ENCODE measurements around the gene CCDC196. TPM values are rescaled to one million over a fixed set of nuclear protein-coding genes. Genes with fewer than 3 reads are reported as not detected.

Gene CCDC196
- total RNA-seq, 1 experiment from 2014 or later: not detected

GRCh38 chr14:66444271-66444927 lies 41.8 kb upstream of the CCDC196 start:
- Mint-ChIP-seq H3K9me3 (peaks cover 21% of the 10 kb centered on the region), H3K4me3 (no peak overlapping the region), H3K36me3 (peaks cover 8% of the 10 kb centered on the region; the same call in 1 of the 2 replicates), H3K27ac (0 out of 2 replicates have a peak overlapping the region, but pooled peaks have one; percentile 3), H3K27me3 (ENCODE audit: low read depth) (no peaks in the 10 kb centered on the region; the same call in 1 of the 2 replicates), H3K4me1 (no peaks in the 10 kb centered on the region)
- TF ChIP-seq SMAD4 (CRISPR knock-in tag; IDR thresholded peaks at IDR 0.05) (no peak), ZNF263 (CRISPR knock-in tag; IDR thresholded peaks at IDR 0.05; ENCODE audit: low read depth) (no peak), ZNF317 (CRISPR knock-in tag; IDR thresholded peaks at IDR 0.05; ENCODE audit: borderline replicate concordance, low read depth) (no peak), E2F5 (CRISPR knock-in tag; IDR thresholded peaks at IDR 0.05) (no peak), NR2C2 (CRISPR knock-in tag; IDR thresholded peaks at IDR 0.05) (no peak)
- ATAC-seq: no peak
- CTCF ChIA-PET: no interaction called here
- POLR2A ChIA-PET: no interaction called here
- DNase-seq (ENCODE audit: low spot score): no peak

DNA sequence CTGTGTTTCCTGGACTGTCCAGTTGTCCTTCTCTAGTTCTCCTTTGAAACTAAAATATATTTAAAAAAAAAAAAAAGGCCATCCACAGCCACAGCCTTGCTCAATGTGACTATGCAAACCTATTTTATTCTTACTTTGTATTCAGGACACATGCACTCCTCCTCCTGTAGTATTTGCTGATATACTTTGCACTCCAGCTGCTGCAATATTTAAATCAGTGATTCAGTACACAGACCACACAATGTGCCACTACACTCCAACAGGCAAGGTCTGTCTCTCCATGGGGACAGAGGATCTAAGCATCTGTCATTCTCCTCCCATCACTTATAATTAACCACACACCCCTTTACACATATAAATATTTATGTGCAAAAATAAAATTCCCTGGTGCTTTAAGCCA lies 40.2 kb upstream of the CCDC196 start:
- DNase-seq (ENCODE audit: low spot score): no peak
- Mint-ChIP-seq H3K27me3 (ENCODE audit: low read depth) (no peaks in the 10 kb centered on the region), H3K9me3 (peaks cover 6% of the 10 kb centered on the region), H3K4me3 (no peak overlapping the region), H3K27ac (no peak overlapping the region), H3K4me1 (no peaks in the 10 kb centered on the region), H3K36me3 (no peaks in the 10 kb centered on the region)
- ChIA-PET CTCF (no interaction called here), POLR2A (no interaction called here)
- no peak for TF ChIP-seq NR2C2 (CRISPR knock-in tag; IDR thresholded peaks at IDR 0.05)
- TF ChIP-seq AR (CRISPR knock-in tag; IDR thresholded peaks at IDR 0.05): no peak
- TF ChIP-seq ELF4 (CRISPR knock-in tag; IDR thresholded peaks at IDR 0.05; ENCODE audit: low read depth): no peak
- TF ChIP-seq E2F5 (CRISPR knock-in tag; IDR thresholded peaks at IDR 0.05): no peak
- no peak for TF ChIP-seq ZNF423 (CRISPR knock-in tag; IDR thresholded peaks at IDR 0.05)
- TF ChIP-seq FOXP1 (CRISPR knock-in tag; IDR thresholded peaks at IDR 0.05; ENCODE audit: borderline replicate concordance): no peak
- no peak for TF ChIP-seq NFE2L1 (CRISPR knock-in tag; IDR thresholded peaks at IDR 0.05)
- TF ChIP-seq RELA (CRISPR knock-in tag; IDR thresholded peaks at IDR 0.05; ENCODE audit: borderline replicate concordance): no peak
- TF ChIP-seq MXD4 (CRISPR knock-in tag; IDR thresholded peaks at IDR 0.05; ENCODE audit: borderline replicate concordance): no peak
- ATAC-seq: no peak

DNA sequence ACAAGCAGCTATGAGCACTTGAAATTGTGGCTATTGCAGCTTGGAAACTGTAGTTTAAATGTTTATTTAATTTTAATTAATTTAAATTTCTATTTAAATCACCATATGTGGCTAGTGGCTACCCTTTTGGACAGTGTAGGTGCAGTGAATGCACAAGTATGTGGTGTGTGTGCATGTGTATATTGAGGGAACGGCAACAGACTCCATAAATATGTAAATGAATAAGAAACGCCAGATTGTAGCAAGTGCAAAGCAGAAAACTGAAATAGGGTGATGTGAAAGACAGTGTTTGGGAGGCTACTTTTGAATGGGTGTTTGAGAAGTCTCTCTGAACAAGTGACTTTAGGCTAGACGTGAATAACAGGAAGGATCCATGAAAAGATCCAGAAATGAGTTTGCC lies 32.7 kb upstream of the CCDC196 start:
- peaks cover 28% of the 10 kb centered on the region for H3K9me3 Mint-ChIP-seq
- no peaks in the 10 kb centered on the region for H3K4me1 Mint-ChIP-seq
- H3K27ac Mint-ChIP-seq: no peak overlapping the region
- H3K27me3 Mint-ChIP-seq (ENCODE audit: low read depth): no peaks in the 10 kb centered on the region; the same call in none of the 2 replicates
- H3K4me3 Mint-ChIP-seq: no peak overlapping the region
- TF ChIP-seq, protein P1, sequence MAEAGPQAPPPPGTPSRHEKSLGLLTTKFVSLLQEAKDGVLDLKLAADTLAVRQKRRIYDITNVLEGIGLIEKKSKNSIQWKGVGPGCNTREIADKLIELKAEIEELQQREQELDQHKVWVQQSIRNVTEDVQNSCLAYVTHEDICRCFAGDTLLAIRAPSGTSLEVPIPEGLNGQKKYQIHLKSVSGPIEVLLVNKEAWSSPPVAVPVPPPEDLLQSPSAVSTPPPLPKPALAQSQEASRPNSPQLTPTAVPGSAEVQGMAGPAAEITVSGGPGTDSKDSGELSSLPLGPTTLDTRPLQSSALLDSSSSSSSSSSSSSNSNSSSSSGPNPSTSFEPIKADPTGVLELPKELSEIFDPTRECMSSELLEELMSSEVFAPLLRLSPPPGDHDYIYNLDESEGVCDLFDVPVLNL (CRISPR knock-in tag; IDR thresholded peaks at IDR 0.05; ENCODE audit: borderline replicate concordance, low read depth): no peak
- ChIA-PET POLR2A (no interaction called here), CTCF (no interaction called here)
- ATAC-seq (no peak), DNase-seq (ENCODE audit: low spot score) (no peak)
- H3K36me3 Mint-ChIP-seq: no peaks in the 10 kb centered on the region

Data from WTC11 (cell line).